HepG2 (cell line): ENCODE measurements around the gene LRSAM1. TPM values are rescaled to one million over a fixed set of nuclear protein-coding genes. Genes with fewer than 3 reads are reported as not detected.

Experiments used
- AHR ChIP-seq: IDR thresholded peaks from 2 replicates; pipeline ENCODE4 v1.6.1; 2018; ENCODE audit warnings: missing genetic modification reagents, missing compliant biosample characterization
- ATF7 ChIP-seq, 2 experiments: fragments of 450-650 bp in 1 of 2; sonication (generic) in 1 of 2; formaldehyde crosslinking in 1 of 2; IDR thresholded peaks; 2 replicates each; pipeline versions ENCODE4 v1.4.0 to v1.6.1; 2016 to 2020; ENCODE audit warnings: antibody characterized with exemption in 1 of 2, mild to moderate bottlenecking in 1 of 2, missing genetic modification reagents in 1 of 2
- CREM ChIP-seq, 2 experiments: sonication (generic) in 1 of 2; formaldehyde crosslinking in 1 of 2; IDR thresholded peaks; 2 replicates each; pipeline versions ENCODE4 v1.4.0 to v1.6.1; 2016 to 2020; ENCODE audit warnings: antibody characterized with exemption in 1 of 2, mild to moderate bottlenecking in 1 of 2, missing genetic modification reagents in 1 of 2
- GTF3A ChIP-seq: sonication (generic); formaldehyde crosslinking; conservative IDR thresholded peaks from 2 replicates; pipeline ENCODE4 v1.4.0; 2020; ENCODE audit warnings: mild to moderate bottlenecking, missing genetic modification reagents
- KDM1A ChIP-seq: IDR thresholded peaks from 2 replicates; pipeline ENCODE4 v1.6.1; 2016; ENCODE audit warnings: missing compliant biosample characterization
- PHF21A ChIP-seq: sonication (generic); formaldehyde crosslinking; IDR thresholded peaks from 2 replicates; pipeline ENCODE4 v1.5.0; 2020; ENCODE audit warnings: mild to moderate bottlenecking, missing genetic modification reagents
- SOX6 ChIP-seq, 2 experiments: fragments of 450-650 bp in 1 of 2; sonication (generic) in 1 of 2; formaldehyde crosslinking in 1 of 2; IDR thresholded peaks; 2 replicates each; pipeline versions ENCODE4 v1.4.0 to v1.6.1; 2017 to 2020; ENCODE audit warnings: antibody characterized with exemption in 1 of 2, mild to moderate bottlenecking in 1 of 2, missing genetic modification reagents in 1 of 2
- THAP11 ChIP-seq: IDR thresholded peaks from 2 replicates; pipeline ENCODE4 v1.6.1; 2016; ENCODE audit warnings: missing biosample characterization, missing genetic modification reagents
- ZNF556 ChIP-seq: sonication (generic); formaldehyde crosslinking; IDR thresholded peaks from 2 replicates; pipeline ENCODE4 v1.4.0; 2020; ENCODE audit warnings: mild to moderate bottlenecking, missing genetic modification reagents, borderline replicate concordance
- polyA plus RNA-seq, 8 experiments: library from polyadenylated mRNA; depleted of rRNA in 3 of 8; stranded (reverse) in 7 of 8; unstranded in 1 of 8; fragments of >200 nt; fragmentation: Illumina TruSeq in 4 of 8; extraction: Trizol in 4 of 8; gene quantifications; 2 replicates each; pipeline versions ENCODE4 v1.2.1 to v1.2.3, GENCODE V29; 2011 to 2016; ENCODE audit warnings: low read depth in 4 of 8, missing spikeins in 1 of 8, mixed read lengths in 1 of 8; ENCODE audit not compliant: insufficient read depth in 1 of 8
- total RNA-seq, 5 experiments: library from RNA; depleted of rRNA; stranded (reverse); fragments of >200 nt; fragmentation: Illumina TruSeq; extraction: Trizol; gene quantifications; 2 replicates each; pipeline ENCODE4 v1.2.3, GENCODE V29; 2016; ENCODE audit warnings: low read depth in 1 of 5
- TF ChIP-seq, protein P1 (sequence below): sonication (generic); formaldehyde crosslinking; IDR thresholded peaks from 2 replicates; pipeline ENCODE4 v1.4.0; 2020; ENCODE audit warnings: missing genetic modification reagents
- TF ChIP-seq, protein P2 (sequence below): sonication (generic); formaldehyde crosslinking; IDR thresholded peaks from 2 replicates; pipeline ENCODE4 v1.5.0; 2020; ENCODE audit warnings: mild to moderate bottlenecking, missing genetic modification reagents, borderline replicate concordance
- TF ChIP-seq, protein P3 (sequence below): sonication (generic); formaldehyde crosslinking; IDR thresholded peaks from 2 replicates; pipeline ENCODE4 v1.5.0; 2020; ENCODE audit warnings: missing genetic modification reagents

LRSAM1 gene
- total and polyA plus RNA-seq, 2 of the 13 experiments (the other 11 are each of a cell fraction or from before 2014, with no cell fraction given), result 8.7 to 10.2 TPM

DNA sequence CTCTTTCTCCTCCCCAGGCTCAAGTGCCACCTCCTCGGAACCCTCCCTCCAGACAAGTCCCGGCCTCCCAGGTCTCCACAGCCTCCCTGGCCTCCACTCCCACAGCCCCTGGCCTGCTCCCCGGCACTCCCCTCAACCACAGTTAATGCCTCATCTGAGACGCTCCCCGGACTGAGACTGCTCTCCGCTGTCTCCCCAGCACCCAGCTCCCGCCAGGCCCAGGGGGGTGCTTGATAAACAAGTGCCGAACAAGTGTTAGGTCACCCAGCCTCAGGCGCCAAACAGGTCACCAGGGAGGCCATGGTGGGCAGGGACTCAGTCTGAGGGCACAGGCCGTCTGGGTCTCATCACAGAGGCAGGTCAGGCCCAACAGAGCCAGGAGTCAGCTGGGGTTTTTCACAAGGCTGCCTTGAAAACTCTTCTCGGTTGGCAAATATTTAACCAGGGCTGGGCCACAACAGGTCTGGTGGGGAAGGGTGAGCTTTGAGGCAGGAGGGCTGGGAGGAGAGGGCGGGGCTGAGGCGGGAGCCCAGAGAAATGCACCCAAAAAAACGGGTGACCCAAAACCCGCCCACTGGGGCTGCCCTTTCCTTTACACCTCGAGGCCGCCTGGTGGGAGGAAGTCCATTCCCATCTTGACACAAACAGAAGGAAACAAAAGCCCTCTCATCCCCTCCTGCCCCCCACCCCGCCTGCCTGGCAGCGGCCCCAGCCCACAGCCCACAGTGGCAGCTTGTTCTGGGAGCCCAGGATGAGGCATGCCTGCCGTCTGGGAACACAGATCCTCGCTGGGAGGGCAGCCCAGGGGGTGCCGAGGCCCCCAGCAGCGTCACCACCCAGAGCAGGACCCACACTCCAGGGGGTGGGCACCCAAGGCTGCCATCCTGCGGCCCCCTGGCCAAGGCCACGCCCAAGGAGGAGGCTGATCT, 94.2 kb downstream of the LRSAM1 start (continued):
- peak; percentile 74 for TF ChIP-seq PHF21A (CRISPR knock-in tag)
- no peak for TF ChIP-seq KDM1A
- TF ChIP-seq SOX6 (IDR thresholded peaks at IDR 0.05), result no peak
- TF ChIP-seq SOX6 (CRISPR knock-in tag; IDR thresholded peaks at IDR 0.05), result no peak
- peak; percentile 37; the same call in 1 of the 2 replicates for TF ChIP-seq THAP11
- TF ChIP-seq, protein P1, sequence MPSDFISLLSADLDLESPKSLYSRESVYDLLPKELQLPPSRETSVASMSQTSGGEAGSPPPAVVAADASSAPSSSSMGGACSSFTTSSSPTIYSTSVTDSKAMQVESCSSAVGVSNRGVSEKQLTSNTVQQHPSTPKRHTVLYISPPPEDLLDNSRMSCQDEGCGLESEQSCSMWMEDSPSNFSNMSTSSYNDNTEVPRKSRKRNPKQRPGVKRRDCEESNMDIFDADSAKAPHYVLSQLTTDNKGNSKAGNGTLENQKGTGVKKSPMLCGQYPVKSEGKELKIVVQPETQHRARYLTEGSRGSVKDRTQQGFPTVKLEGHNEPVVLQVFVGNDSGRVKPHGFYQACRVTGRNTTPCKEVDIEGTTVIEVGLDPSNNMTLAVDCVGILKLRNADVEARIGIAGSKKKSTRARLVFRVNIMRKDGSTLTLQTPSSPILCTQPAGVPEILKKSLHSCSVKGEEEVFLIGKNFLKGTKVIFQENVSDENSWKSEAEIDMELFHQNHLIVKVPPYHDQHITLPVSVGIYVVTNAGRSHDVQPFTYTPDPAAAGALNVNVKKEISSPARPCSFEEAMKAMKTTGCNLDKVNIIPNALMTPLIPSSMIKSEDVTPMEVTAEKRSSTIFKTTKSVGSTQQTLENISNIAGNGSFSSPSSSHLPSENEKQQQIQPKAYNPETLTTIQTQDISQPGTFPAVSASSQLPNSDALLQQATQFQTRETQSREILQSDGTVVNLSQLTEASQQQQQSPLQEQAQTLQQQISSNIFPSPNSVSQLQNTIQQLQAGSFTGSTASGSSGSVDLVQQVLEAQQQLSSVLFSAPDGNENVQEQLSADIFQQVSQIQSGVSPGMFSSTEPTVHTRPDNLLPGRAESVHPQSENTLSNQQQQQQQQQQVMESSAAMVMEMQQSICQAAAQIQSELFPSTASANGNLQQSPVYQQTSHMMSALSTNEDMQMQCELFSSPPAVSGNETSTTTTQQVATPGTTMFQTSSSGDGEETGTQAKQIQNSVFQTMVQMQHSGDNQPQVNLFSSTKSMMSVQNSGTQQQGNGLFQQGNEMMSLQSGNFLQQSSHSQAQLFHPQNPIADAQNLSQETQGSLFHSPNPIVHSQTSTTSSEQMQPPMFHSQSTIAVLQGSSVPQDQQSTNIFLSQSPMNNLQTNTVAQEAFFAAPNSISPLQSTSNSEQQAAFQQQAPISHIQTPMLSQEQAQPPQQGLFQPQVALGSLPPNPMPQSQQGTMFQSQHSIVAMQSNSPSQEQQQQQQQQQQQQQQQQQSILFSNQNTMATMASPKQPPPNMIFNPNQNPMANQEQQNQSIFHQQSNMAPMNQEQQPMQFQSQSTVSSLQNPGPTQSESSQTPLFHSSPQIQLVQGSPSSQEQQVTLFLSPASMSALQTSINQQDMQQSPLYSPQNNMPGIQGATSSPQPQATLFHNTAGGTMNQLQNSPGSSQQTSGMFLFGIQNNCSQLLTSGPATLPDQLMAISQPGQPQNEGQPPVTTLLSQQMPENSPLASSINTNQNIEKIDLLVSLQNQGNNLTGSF, result no peak
- peak; percentile 22; the same call in 1 of the 2 replicates for TF ChIP-seq CREM (IDR thresholded peaks at IDR 0.05)
- no peak for TF ChIP-seq CREM (CRISPR knock-in tag; IDR thresholded peaks at IDR 0.05)
- no peak for TF ChIP-seq GTF3A (CRISPR knock-in tag)
- TF ChIP-seq ZNF556 (CRISPR knock-in tag), result 0 out of 2 replicates have a peak, but pooled peaks have one; percentile 61
- no peak for TF ChIP-seq ATF7 (IDR thresholded peaks at IDR 0.05)
- no peak for TF ChIP-seq ATF7 (CRISPR knock-in tag; IDR thresholded peaks at IDR 0.05)
- TF ChIP-seq, protein P2, sequence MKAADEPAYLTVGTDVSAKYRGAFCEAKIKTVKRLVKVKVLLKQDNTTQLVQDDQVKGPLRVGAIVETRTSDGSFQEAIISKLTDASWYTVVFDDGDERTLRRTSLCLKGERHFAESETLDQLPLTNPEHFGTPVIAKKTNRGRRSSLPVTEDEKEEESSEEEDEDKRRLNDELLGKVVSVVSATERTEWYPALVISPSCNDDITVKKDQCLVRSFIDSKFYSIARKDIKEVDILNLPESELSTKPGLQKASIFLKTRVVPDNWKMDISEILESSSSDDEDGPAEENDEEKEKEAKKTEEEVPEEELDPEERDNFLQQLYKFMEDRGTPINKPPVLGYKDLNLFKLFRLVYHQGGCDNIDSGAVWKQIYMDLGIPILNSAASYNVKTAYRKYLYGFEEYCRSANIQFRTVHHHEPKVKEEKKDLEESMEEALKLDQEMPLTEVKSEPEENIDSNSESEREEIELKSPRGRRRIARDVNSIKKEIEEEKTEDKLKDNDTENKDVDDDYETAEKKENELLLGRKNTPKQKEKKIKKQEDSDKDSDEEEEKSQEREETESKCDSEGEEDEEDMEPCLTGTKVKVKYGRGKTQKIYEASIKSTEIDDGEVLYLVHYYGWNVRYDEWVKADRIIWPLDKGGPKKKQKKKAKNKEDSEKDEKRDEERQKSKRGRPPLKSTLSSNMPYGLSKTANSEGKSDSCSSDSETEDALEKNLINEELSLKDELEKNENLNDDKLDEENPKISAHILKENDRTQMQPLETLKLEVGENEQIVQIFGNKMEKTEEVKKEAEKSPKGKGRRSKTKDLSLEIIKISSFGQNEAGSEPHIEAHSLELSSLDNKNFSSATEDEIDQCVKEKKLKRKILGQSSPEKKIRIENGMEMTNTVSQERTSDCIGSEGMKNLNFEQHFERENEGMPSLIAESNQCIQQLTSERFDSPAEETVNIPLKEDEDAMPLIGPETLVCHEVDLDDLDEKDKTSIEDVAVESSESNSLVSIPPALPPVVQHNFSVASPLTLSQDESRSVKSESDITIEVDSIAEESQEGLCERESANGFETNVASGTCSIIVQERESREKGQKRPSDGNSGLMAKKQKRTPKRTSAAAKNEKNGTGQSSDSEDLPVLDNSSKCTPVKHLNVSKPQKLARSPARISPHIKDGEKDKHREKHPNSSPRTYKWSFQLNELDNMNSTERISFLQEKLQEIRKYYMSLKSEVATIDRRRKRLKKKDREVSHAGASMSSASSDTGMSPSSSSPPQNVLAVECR (CRISPR knock-in tag), result peak; percentile 14; the same call in 1 of the 2 replicates
- TF ChIP-seq, protein P3, sequence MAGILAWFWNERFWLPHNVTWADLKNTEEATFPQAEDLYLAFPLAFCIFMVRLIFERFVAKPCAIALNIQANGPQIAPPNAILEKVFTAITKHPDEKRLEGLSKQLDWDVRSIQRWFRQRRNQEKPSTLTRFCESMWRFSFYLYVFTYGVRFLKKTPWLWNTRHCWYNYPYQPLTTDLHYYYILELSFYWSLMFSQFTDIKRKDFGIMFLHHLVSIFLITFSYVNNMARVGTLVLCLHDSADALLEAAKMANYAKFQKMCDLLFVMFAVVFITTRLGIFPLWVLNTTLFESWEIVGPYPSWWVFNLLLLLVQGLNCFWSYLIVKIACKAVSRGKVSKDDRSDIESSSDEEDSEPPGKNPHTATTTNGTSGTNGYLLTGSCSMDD (CRISPR knock-in tag), result no peak
- no peak for TF ChIP-seq AHR (CRISPR knock-in tag)
